Natural killer cell (primary cell): ENCODE data around the gene MPZL1. TPM values are rescaled to one million over a fixed set of nuclear protein-coding genes. Genes with fewer than 3 reads are reported as not detected.
A peak's percentile ranks its signal among the peaks of the same experiment; 100 is the strongest.

Experiments
- ATAC-seq, 3 donors: fragments of 150-1000 bp in 2 of 3; fragments of 200-7000 bp in 1 of 3; cut with Tn5 transposase; 1 replicate in 1 of 3; 2 replicates in 2 of 3; pipeline ENCODE4 v1.10.0; 2021; ENCODE audit warnings: mild to moderate bottlenecking in 2 of 3, moderate library complexity in 2 of 3
- DNase-seq, 2 donors: peaks; one replicate each; pipeline versions ENCODE4 v3.0.0 to v3.0.0-alpha.2; 2013 to 2021; ENCODE audit warnings: mixed read lengths in 1 of 2
- H3K27ac ChIP-seq: one replicate; pipeline ENCODE4 v1.5.1; 2013; ENCODE audit warnings: mild to moderate bottlenecking, low read length
- H3K27me3 ChIP-seq: one replicate; pipeline ENCODE4 v1.6.1; 2013; ENCODE audit warnings: low read length; ENCODE audit not compliant: control insufficient read depth, insufficient read depth
- H3K36me3 ChIP-seq: one replicate; pipeline ENCODE4 v1.6.1; 2013; ENCODE audit warnings: low read length; ENCODE audit not compliant: control insufficient read depth, insufficient read depth
- H3K4me1 ChIP-seq: one replicate; pipeline ENCODE4 v1.6.1; 2013; ENCODE audit warnings: low read length; ENCODE audit not compliant: control insufficient read depth, insufficient read depth
- H3K4me3 ChIP-seq: one replicate; pipeline ENCODE4 v1.5.1; 2013; ENCODE audit warnings: low read length
- H3K9me3 ChIP-seq: one replicate; pipeline ENCODE4 v1.6.1; 2013; ENCODE audit warnings: low read length; ENCODE audit not compliant: control insufficient read depth, insufficient read depth
- H3K27ac Mint-ChIP-seq, 2 donors: one replicate each; pipeline ENCODE4 v1.8.0; 2022; ENCODE audit warnings: mild to moderate bottlenecking in 2 of 2, mixed read lengths in 2 of 2, moderate library complexity in 1 of 2
- H3K27me3 Mint-ChIP-seq, 2 donors: one replicate each; pipeline ENCODE4 v1.8.0; 2022; ENCODE audit warnings: low read depth in 2 of 2, mixed read lengths in 2 of 2
- H3K36me3 Mint-ChIP-seq: one replicate; pipeline ENCODE4 v1.8.0; 2022; ENCODE audit warnings: mixed read lengths
- H3K4me1 Mint-ChIP-seq, 2 donors: one replicate each; pipeline ENCODE4 v1.8.0; 2022; ENCODE audit warnings: mixed read lengths in 2 of 2
- H3K4me3 Mint-ChIP-seq: one replicate; pipeline ENCODE4 v1.8.0; 2022; ENCODE audit warnings: mild to moderate bottlenecking, moderate library complexity, mixed read lengths
- H3K9me3 Mint-ChIP-seq, 2 donors: one replicate each; pipeline ENCODE4 v1.8.0; 2022; ENCODE audit warnings: mixed read lengths in 2 of 2
- WGBS: methylation state at CpG from one replicate; pipeline ENCODE4 v1.1.7; 2013; ENCODE audit warnings: missing lambda C conversion rate; ENCODE audit not compliant: insufficient coverage; 5-methylcytosine and 5-hydroxymethylcytosine counted together
- intact Hi-C: fragments of 100-400 bp; cut with micrococcal nuclease; formaldehyde crosslinking; loops from one replicate; pipeline ENCODE4 v1.14.2; 2022
- total RNA-seq, 4 donors: library from RNA; stranded (reverse); fragments of 120-200 nt in 1 of 4; gene quantifications; one replicate each; pipeline versions ENCODE4 v1.2.3 to v1.2.4, GENCODE V29; 2013 to 2022
- TF ChIP-seq, protein P1 (sequence below): fragments of 200-600 bp; IDR thresholded peaks from one replicate; pipeline ENCODE4 v1.8.0; 2022; ENCODE audit warnings: antibody characterized with exemption

Gene MPZL1
- total RNA-seq, 3 donors from 2014 or later (not counting 1 experiment from before 2014, with no cell fraction given) = 3.4 to 4.6 (median 4.0) TPM

DNA sequence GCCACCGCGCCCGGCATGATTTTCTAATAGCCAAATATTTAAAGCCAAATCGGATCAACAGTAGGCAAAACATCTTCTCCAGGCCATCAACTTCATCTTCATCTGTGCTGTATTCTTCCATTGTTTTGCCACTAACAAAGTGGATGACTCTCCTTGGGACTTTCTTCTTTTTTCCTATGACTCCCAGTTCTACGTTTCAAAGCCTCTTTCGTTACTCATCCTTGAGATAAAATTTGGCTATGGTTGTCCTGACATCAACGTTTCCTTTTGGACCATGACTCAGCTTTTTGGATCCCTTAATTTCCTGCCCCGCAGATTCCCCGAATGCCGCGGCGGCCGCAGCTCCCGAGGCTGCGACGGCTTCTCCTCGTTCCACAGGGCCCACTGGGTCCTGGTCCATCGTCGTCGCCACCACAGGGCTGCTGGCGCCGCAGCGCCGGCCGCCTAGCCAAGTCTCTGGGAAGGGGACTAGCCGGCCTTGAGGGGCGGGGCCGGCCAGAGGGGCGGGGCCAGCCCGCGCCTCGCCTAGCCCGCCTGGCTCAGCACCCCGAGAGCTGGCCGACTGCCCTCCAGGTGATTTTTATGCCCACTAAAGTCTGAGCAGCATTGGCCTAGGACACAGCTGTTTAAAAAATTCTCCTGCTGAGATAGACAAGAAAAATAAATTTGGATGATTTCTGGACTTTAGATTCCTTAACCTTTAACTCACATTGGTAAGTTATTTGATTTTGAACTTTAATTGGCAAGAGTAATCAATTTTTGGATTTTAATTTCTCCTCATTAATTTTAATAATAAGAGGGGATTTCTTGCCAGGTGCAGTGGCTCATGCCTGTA is 98.3 kb downstream of the MPZL1 start:
- H3K36me3 ChIP-seq = no peaks in the 10 kb centered on the region
- H3K4me3 ChIP-seq = peak overlapping the region; percentile 12
- DNase-seq (peak in 1 of 2 donors; percentile 25), ATAC-seq (peak; percentile 55 to 75 (median 68))
- Mint-ChIP-seq H3K4me1 (peaks cover 5% of the 10 kb centered on the region in 2 donors), H3K9me3 (peaks cover 5 to 6% of the 10 kb centered on the region in 2 donors), H3K4me3 (peak overlapping the region; percentile 86), H3K27me3 (peaks cover 12 to 15% of the 10 kb centered on the region in 2 donors), H3K36me3 (peaks cover 10% of the 10 kb centered on the region), H3K27ac (no peak overlapping the region)
- WGBS = 13% methylated on average over 35 of the region's 35 CpGs
- no peaks in the 10 kb centered on the region for H3K27me3 ChIP-seq
- intact Hi-C loops = no loop called here
- no peak overlapping the region for H3K27ac ChIP-seq
- H3K4me1 ChIP-seq = peaks cover 5% of the 10 kb centered on the region
- TF ChIP-seq, protein P1, sequence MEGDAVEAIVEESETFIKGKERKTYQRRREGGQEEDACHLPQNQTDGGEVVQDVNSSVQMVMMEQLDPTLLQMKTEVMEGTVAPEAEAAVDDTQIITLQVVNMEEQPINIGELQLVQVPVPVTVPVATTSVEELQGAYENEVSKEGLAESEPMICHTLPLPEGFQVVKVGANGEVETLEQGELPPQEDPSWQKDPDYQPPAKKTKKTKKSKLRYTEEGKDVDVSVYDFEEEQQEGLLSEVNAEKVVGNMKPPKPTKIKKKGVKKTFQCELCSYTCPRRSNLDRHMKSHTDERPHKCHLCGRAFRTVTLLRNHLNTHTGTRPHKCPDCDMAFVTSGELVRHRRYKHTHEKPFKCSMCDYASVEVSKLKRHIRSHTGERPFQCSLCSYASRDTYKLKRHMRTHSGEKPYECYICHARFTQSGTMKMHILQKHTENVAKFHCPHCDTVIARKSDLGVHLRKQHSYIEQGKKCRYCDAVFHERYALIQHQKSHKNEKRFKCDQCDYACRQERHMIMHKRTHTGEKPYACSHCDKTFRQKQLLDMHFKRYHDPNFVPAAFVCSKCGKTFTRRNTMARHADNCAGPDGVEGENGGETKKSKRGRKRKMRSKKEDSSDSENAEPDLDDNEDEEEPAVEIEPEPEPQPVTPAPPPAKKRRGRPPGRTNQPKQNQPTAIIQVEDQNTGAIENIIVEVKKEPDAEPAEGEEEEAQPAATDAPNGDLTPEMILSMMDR = no peak
- H3K9me3 ChIP-seq = no peaks in the 10 kb centered on the region

DNA sequence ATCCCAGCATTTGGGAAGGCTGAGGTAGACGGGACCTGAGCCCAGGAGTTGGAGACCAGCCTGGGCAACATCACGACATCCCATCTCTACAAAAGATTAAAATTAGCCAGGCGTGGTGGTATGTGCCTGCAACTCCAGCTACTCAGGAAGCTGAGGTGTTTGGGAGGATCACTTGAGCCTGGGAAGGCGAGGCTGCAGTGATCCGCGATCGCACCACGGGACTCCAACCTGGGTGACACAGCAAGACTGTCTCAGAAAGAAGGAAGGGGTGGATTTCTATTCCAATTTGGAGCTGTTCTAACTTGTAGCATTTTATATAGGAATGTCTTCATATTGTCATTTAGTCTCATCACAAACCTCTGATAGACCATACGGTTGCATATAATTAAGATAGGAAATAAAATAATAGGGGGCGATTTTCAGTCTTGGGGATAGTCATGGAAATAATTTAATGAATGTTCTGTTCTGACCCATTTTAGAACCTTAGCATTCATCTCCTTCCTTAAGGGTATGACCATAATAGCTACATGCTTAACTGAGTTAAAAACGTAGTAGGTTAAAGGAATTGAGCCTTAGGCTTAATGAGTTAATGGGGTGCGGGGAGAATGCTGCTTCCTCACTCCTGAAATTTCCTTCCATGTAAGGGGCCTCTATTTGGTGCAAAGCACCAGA is 99.0 kb downstream of the MPZL1 start:
- no peak for ATAC-seq
- peaks cover 5% of the 10 kb centered on the region for H3K4me1 ChIP-seq
- no peak overlapping the region for H3K4me3 ChIP-seq
- no peak overlapping the region for H3K27ac ChIP-seq
- Mint-ChIP-seq H3K4me1 (peaks cover 5% of the 10 kb centered on the region in 2 donors), H3K4me3 (no peak overlapping the region), H3K27me3 (peaks cover 7 to 9% of the 10 kb centered on the region in 2 donors), H3K27ac (no peak overlapping the region), H3K9me3 (peaks cover under 1 to 2% of the 10 kb centered on the region in 2 donors), H3K36me3 (peaks cover 3% of the 10 kb centered on the region)
- intact Hi-C loops = no loop called here
- no peaks in the 10 kb centered on the region for H3K9me3 ChIP-seq
- 91% methylated on average over 10 of the region's 12 CpGs for WGBS
- no peaks in the 10 kb centered on the region for H3K27me3 ChIP-seq
- H3K36me3 ChIP-seq = no peaks in the 10 kb centered on the region
- TF ChIP-seq, protein P1 = no peak
- no peak for DNase-seq

DNA sequence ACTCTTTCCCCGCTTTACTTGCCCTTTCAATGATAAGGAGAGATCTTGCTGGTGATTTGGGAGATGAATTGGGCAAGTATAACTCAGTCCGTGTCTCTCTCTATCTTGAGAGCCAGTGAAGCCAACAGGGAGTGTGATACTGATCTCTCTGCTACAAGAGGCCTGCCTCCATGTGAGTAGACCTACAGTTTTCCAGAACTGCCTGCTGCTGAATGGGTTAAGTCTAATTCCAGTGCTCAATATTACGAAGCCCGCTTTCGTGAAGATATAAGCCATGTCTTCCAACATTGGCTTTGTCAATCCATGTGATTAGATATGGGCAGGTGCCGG is 99.5 kb downstream of the MPZL1 start:
- intact Hi-C loops = no loop called here
- Histone ChIP-seq H3K27ac (no peak overlapping the region), H3K4me3 (no peak overlapping the region), H3K36me3 (no peaks in the 10 kb centered on the region), H3K27me3 (no peaks in the 10 kb centered on the region), H3K9me3 (no peaks in the 10 kb centered on the region), H3K4me1 (peaks cover 5% of the 10 kb centered on the region)
- H3K4me3 Mint-ChIP-seq = no peak overlapping the region
- no peak overlapping the region for H3K27ac Mint-ChIP-seq
- H3K36me3 Mint-ChIP-seq = no peaks in the 10 kb centered on the region
- H3K9me3 Mint-ChIP-seq = no peaks in the 10 kb centered on the region
- peaks cover 5 to 9% of the 10 kb centered on the region in 2 donors for H3K27me3 Mint-ChIP-seq
- TF ChIP-seq, protein P1 = no peak
- peaks cover 5% of the 10 kb centered on the region in 2 donors for H3K4me1 Mint-ChIP-seq
- DNase-seq (no peak), ATAC-seq (no peak)
- 99% methylated on average over 5 of the region's 6 CpGs for WGBS
